Head of caudate nucleus (tissue), 42 donors: Measurements from ENCODE around the gene DNAL1.
A peak's percentile ranks its signal among the peaks of the same experiment; 100 is the strongest.

Experiments
- DNase-seq, 42 donors: peaks; one replicate each; pipeline versions ENCODE4 v3.0.0 to v3.0.0-alpha.2; 2020 to 2021; ENCODE audit warnings: mixed read lengths in 7 of 42
- intact Hi-C: fragments of 100-400 bp; cut with DNase I; formaldehyde crosslinking; loops from one replicate; pipeline ENCODE4 v1.15.0; 2022

DNAL1 gene

DNA sequence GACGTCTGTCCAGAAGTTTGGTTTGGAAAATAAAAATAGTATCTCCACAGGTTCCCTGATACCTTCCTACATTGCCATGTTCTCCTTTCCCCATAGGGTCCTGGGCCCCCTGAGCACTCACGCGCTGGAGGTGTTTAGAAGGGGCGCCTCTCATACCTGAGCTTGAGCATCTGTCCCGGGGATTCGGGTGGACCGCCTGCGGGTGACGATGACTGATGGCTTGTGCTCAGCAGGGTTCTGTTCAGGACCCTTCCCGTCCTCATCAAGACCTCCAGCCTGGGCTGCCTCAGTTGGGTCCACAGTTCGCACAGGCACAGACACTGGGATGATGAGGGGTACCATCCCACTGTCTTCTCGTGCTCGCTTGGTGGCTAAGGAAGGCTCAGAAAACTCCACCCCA, 92.1 kb downstream of the DNAL1 start:
- DNase-seq = no peak
- intact Hi-C loops = no loop called here

GRCh38 chr14:73738518-73739173, 93.9 kb downstream of the DNAL1 start:
- intact Hi-C loops = no loop called here
- no peak for DNase-seq

DNA sequence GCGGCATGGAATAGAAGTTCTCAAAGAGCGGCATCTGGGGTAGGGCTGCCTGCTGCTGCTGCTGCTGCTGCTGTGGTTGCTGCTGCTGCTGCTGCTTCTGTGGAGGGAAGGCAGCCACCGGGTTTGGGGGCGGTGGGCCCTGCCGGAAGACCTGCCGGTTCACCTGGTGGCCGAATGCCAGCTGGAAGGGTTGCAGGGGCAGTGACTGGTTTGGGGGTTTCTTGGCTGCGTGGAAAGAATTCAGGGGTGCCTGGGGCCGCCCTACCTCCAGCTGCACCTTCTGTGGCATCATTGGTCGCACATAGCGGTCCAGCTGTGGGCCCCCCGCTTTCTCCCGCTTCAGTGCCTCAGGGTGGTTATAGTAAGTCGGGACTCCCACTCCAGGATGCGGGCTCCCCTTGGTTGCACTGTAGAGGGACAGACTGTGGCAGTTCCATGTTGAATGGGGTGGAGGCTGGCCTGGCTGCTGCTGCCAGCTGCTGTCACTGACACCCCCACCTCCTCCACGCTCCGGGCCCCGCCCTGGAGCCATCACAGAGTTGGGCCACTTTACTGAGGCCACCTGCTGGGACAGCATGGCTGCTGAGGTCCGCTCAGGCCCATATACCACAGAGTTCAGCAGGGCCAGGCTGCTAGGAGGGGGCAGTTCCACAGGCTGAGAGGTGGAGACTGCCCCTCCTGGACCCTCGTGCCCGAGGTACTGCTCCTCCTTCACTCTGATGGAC, 94.5 kb downstream of the DNAL1 start:
- intact Hi-C loops = no loop called here
- DNase-seq = peak in 1 of 42 donors; percentile 3

GRCh38 chr14:73739899-73740617, 95.3 kb downstream of the DNAL1 start:
- peak in 1 of 42 donors; percentile 2 for DNase-seq
- intact Hi-C loops = no loop called here

DNA sequence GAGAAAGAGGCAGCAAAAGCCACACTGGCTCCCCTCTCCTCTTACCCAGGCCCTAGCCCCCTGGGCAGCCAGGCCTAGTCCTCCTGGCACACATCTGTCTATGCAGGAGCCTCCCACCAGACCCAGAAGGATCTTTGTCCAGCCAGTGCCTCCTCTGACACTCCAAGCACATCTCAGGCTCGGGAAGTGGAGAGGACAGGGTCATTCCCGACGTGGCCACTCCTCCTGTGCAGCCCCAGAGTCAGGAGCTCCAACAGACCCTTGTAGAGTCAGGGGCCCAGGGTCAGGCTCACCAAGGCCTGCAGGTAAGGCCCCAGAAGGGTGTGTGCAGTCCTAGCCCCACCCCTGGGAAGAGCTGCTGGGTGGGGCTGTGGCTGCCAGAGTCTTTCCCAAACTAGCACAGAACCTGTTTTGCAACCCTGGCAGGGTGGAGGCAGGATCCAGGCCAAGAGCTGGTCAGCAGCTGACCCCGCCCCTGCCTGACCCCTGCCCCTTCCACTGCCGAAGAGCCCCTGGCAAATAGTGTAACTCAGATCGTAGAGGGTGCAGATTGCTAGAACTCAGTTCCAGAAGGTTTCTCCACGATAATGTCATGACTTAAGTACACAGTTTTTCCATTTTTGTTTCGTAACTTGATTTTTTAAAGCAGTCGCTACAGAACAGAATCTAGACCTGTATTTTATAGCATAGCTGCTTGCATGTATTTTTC, 96.0 kb downstream of the DNAL1 start:
- intact Hi-C loops = no loop called here
- DNase-seq = peak in 2 of 42 donors; percentile 57 to 62

- intact Hi-C loops = no loop called here
- peak in 39 of 42 donors; percentile 30 to 93 (median 69) for DNase-seq
These were observed 96.6 kb downstream of the DNAL1 start for GRCh38 chr14:73741386-73741875.

- DNase-seq = peak in 29 of 42 donors; percentile 33 to 84 (median 66)
These were observed 97.2 kb downstream of the DNAL1 start for GRCh38 chr14:73741876-73742519.

GRCh38 chr14:73742520-73743238, 97.9 kb downstream of the DNAL1 start:
- intact Hi-C loops = no loop called here
- DNase-seq = no peak

More at GRCh38 chr14:73741876-73742519, 97.2 kb downstream of the DNAL1 start:
- intact Hi-C loops = no loop called here

DNA sequence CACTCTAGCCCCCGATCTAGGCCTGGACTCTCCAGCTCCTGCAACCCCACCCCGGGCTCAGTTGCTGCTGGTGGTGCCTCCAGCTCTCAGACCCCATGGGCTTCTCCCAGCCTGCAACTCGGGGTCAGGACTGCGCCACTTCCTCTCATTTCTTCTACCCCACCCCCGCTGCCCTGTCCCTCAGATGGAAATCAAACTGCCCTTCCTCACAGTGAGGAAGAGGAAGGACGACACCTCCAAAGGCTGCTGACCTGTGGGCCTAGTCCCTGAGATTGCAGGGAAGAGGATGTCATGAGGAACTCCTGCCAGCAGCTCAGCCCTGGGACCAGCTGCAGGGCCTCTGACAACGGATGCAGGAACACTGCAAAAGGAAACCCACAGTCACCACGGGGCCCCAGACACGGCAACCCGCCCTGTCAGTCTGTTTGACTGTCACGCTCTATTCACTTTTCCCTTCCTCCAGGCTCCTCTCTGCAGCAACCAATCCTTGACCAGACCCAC, 98.7 kb downstream of the DNAL1 start:
- intact Hi-C loops = no loop called here
- DNase-seq = peak in 14 of 42 donors; percentile 33 to 68 (median 51)

GRCh38 chr14:73744175-73744867, 99.5 kb downstream of the DNAL1 start:
- intact Hi-C loops = no loop called here
- DNase-seq = peak in 40 of 42 donors; percentile 49 to 91 (median 76)

- DNase-seq = no peak
- intact Hi-C loops = no loop called here
These were observed 100.2 kb downstream of the DNAL1 start for GRCh38 chr14:73744874-73745529.

- no peak for DNase-seq
- intact Hi-C loops = no loop called here
These were observed 101.1 kb downstream of the DNAL1 start for GRCh38 chr14:73745571-73746519.

DNA sequence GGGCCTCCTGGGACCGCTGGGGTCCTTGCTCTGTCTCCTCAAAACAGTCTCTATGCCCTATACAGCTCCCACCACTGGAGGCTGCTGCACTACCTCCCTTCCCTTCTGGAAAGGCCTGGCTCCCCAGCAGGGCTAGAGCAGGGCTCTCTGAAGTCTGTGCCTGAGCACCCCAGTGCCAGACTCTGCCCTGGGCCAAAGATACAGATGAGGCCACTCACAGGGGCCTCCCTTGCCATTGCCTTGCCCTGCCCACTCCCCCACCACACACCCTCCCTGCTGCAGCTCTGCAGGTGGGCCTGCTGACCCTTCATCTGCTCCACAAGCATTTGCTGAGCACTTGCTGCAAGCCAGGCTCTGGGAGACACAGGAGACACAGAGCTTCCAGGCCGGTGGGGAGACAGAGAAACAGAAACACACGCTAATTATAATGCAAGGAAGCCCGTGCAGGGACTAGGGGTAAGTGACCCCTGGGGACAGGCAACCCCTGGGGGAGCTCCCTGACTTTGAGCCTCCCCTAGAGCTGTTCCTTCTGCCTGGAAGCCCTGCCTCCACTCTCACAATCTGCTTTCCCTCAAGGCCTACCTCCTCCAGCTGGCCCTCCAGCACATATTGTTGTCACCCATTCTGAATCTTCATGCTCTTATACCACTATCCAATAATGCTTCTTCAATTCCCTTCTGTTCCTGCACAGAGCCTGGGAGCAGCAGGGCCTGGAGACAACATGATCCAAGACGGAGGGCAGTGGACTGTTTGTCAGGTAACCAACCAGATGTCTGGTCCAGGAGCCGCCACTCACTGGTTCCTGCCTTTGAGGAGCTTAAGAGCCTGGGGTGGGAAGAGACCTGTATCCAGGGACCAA, 102.0 kb downstream of the DNAL1 start:
- DNase-seq = no peak

GRCh38 chr14:73747379-73748211, 102.8 kb downstream of the DNAL1 start:
- no peak for DNase-seq
- intact Hi-C loops = no loop called here

More for the DNA sequence above, 102.0 kb downstream of the DNAL1 start:
- intact Hi-C loops = no loop called here
